NCI-H187 (cell line): Measurements from ENCODE around the gene MPND.

ENCODE experiments used
- DNase-seq, 2 experiments: peaks; one replicate each; lab custom pipeline; 2025; lab: John Stamatoyannopoulos, UW

The MPND gene

DNA sequence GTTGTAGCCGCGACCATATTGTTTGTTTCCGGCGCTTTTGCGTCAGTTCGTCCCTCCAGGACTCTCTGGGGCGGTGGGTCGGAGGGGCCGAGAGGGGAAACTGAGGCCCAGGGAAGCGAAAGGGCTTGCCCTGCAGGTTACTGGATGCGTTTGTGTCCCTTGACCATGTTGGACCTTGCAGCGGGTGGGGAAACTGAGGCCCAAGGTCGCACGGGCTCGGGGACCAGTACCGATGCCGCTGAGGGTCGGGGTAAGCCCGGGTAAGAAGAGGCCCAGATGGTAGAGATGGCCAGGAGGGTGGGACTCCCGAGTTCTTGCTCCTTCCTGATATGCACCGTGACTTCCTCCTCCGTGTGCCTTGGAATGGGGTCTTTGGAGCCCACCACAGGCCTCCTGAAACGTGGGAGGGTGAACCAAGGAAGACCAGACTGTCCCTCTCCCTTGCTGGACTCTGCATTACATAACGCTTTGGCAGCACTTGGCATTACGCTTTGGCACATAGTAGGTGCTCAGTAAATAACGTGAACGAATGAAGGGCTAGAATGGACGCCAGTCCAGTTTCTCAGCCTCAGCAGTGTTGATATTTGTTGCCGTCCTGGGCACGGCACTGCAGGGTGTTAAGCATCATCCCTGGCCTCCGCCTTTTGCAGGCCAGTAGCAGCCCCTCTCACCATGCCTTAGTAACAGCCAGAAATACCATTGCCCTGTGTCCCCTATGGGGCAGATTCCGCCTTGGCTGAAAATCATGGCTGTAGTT is 59.8 kb downstream of the MPND start:
- no peak for DNase-seq

- DNase-seq = no peak
Observed at GRCh38 chr19:4405977-4406376, 62.6 kb downstream of the MPND start.

GRCh38 chr19:4406626-4407025 is 63.3 kb downstream of the MPND start:
- DNase-seq = no peak

DNA sequence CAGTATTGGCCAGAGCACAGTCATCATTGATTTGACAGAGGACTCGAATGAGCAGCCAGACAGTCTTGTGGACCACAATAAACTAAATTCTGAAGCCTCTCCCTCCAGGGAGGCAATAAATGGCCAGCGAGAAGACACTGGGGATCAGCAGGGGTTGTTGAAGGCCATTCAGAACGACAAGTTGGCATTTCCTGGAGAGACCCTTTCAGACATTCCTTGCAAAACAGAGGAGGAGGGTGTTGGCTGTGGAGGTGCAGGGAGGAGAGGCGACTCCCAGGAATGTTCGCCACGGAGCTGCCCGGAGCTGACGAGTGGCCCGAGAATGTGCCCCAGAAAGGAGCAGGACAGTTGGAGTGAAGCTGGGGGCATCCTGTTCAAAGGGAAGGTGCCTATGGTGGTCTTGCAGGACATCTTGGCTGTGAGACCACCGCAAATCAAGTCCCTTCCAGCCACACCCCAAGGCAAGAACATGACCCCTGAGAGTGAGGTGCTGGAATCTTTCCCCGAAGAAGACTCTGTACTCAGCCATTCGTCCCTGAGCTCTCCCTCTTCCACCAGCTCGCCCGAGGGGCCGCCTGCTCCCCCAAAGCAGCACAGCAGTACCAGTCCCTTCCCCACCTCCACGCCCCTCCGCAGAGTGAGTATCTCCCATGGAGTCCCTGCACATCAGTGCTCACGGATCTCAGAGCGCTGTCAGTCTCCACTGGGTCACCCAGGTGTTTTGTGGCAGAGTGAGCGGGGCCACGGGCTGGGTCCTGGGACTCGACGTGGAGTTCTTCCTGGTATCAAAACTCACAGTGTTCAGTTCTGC is 66.0 kb downstream of the MPND start:
- DNase-seq = no peak
